ENCODE results near the gene ISOC1.

DNA sequence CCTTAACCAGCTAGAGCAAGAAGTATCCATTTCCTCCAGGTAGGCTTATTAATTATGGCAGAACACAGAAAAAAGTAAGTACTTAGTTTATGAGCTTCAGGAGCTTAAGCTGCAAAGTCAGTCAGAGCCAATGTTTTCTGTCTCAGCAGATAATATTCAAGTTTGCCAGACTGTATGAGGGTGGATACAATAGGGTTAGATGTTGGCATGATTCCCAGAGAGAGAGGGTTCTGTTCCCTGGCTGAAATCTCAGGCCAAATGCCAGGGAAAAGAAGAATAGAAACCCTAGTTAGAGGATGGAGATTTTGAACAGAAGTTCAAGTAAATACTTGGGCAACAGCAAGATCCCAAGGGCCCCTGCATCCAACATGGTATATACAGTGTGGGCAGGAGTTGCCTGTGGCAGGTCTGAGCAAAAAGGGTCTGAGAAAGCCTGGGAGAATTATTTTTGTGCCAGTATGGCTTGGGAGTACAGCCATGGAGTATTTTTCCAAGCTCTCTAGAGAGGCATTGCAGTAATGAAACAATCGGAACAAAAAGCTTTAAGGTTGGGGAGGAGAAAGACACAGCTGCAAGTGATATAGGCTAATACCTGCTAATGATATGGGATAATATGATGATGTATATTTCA, 31.0 kb upstream of the ISOC1 start:
- TF ChIP-seq POLR2A (IDR thresholded peaks at IDR 0.05): no peak
- TF ChIP-seq, protein P1, sequence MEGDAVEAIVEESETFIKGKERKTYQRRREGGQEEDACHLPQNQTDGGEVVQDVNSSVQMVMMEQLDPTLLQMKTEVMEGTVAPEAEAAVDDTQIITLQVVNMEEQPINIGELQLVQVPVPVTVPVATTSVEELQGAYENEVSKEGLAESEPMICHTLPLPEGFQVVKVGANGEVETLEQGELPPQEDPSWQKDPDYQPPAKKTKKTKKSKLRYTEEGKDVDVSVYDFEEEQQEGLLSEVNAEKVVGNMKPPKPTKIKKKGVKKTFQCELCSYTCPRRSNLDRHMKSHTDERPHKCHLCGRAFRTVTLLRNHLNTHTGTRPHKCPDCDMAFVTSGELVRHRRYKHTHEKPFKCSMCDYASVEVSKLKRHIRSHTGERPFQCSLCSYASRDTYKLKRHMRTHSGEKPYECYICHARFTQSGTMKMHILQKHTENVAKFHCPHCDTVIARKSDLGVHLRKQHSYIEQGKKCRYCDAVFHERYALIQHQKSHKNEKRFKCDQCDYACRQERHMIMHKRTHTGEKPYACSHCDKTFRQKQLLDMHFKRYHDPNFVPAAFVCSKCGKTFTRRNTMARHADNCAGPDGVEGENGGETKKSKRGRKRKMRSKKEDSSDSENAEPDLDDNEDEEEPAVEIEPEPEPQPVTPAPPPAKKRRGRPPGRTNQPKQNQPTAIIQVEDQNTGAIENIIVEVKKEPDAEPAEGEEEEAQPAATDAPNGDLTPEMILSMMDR (IDR thresholded peaks at IDR 0.05): no peak

All from uterus (tissue), 2 donors.